PC-9 (cell line): Measurements from ENCODE around the gene ELAPOR2.
"Not testable (repeated sequence)": the region's sequence is repeated elsewhere in the genome, so short reads cannot be mapped to it uniquely, and the experiment has no call there.

Source experiments
- EZH2 ChIP-seq: fragments of 200-600 bp; sonication (generic); IDR thresholded peaks from 2 replicates; pipeline ENCODE4 v1.8.0; 2017; ENCODE audit warnings: antibody characterized with exemption, low read depth
- TF ChIP-seq, protein P1 (sequence below): fragments of 200-600 bp; sonication (generic); conservative IDR thresholded peaks from 2 replicates; pipeline ENCODE4 v1.6.1; 2017; ENCODE audit warnings: mixed run types, antibody characterized with exemption, mild to moderate bottlenecking, moderate library complexity

DNA sequence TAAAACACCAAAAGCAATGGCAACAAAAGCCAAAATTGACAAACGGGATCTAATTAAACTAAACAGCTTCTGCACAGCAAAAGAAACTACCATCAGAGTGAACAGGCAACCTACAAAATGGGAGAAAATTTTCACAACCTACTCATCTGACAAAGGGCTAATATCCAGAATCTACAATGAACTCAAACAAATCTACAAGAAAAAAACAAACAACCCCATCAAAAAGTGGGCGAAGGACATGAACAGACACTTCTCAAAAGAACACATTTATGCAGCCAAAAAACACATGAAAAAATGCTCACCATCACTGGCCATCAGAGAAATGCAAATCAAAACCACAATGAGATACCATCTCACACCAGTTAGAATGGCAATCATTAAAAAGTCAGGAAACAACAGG is 14.7 kb downstream of the ELAPOR2 start:
- TF ChIP-seq, protein P1, sequence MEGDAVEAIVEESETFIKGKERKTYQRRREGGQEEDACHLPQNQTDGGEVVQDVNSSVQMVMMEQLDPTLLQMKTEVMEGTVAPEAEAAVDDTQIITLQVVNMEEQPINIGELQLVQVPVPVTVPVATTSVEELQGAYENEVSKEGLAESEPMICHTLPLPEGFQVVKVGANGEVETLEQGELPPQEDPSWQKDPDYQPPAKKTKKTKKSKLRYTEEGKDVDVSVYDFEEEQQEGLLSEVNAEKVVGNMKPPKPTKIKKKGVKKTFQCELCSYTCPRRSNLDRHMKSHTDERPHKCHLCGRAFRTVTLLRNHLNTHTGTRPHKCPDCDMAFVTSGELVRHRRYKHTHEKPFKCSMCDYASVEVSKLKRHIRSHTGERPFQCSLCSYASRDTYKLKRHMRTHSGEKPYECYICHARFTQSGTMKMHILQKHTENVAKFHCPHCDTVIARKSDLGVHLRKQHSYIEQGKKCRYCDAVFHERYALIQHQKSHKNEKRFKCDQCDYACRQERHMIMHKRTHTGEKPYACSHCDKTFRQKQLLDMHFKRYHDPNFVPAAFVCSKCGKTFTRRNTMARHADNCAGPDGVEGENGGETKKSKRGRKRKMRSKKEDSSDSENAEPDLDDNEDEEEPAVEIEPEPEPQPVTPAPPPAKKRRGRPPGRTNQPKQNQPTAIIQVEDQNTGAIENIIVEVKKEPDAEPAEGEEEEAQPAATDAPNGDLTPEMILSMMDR, result not testable (repeated sequence)
- not testable (repeated sequence) for TF ChIP-seq EZH2
